Ascending aorta (tissue), 2 donors: Measurements from ENCODE around the gene THADA. TPM values are rescaled to one million over a fixed set of nuclear protein-coding genes. Genes with fewer than 3 reads are reported as not detected.
"Not testable (repeated sequence)": the region's sequence is repeated elsewhere in the genome, so short reads cannot be mapped to it uniquely, and the experiment has no call there.

Source experiments
- DNase-seq, 2 donors: peaks; one replicate each; pipeline ENCODE4 v3.0.0-alpha.2; 2019; ENCODE audit warnings: low spot score in 2 of 2
- H3K27ac ChIP-seq, 2 donors: fragments of 200-600 bp; sonication (generic); one replicate each; pipeline ENCODE4 v1.5.1; 2016 to 2017; ENCODE audit warnings: mild to moderate bottlenecking in 1 of 2
- H3K27me3 ChIP-seq: fragments of 200-600 bp; sonication (generic); one replicate; pipeline ENCODE4 v1.5.1; 2017
- H3K36me3 ChIP-seq, 2 donors: fragments of 200-600 bp; sonication (generic); one replicate each; pipeline ENCODE4 v1.5.1; 2016
- H3K4me1 ChIP-seq, 2 donors: fragments of 200-600 bp; sonication (generic); one replicate each; pipeline ENCODE4 v1.5.1; 2016 to 2017; ENCODE audit warnings: mild to moderate bottlenecking in 1 of 2
- H3K4me3 ChIP-seq, 2 donors: fragments of 200-600 bp; sonication (generic); one replicate each; pipeline ENCODE4 v1.5.1; 2016 to 2017; ENCODE audit warnings: mild to moderate bottlenecking in 1 of 2
- H3K9me3 ChIP-seq, 2 donors: fragments of 200-600 bp; sonication (generic); one replicate each; pipeline ENCODE4 v1.5.1; 2016
- intact Hi-C: fragments of 100-400 bp; cut with DNase I; formaldehyde crosslinking; loops from one replicate; pipeline ENCODE4 v1.15.1; 2023
- total RNA-seq: library from RNA; depleted of rRNA; stranded (reverse); fragments of >200 nt; gene quantifications from one replicate; pipeline ENCODE4 v1.1.0, GENCODE V29; 2016
- TF ChIP-seq, protein P1 (sequence below), 3 experiments: fragments of 200-600 bp in 2 of 3; fragments of 450-650 bp in 1 of 3; sonication (generic) in 2 of 3; IDR thresholded peaks; one replicate each; pipeline ENCODE4 v1.5.1; 2016 to 2019; ENCODE audit warnings: antibody characterized with exemption in 3 of 3, mild to moderate bottlenecking in 1 of 3, moderate library complexity in 1 of 3

Gene THADA
- total RNA-seq, 1 donor from 2014 or later, result 27.4 TPM

DNA sequence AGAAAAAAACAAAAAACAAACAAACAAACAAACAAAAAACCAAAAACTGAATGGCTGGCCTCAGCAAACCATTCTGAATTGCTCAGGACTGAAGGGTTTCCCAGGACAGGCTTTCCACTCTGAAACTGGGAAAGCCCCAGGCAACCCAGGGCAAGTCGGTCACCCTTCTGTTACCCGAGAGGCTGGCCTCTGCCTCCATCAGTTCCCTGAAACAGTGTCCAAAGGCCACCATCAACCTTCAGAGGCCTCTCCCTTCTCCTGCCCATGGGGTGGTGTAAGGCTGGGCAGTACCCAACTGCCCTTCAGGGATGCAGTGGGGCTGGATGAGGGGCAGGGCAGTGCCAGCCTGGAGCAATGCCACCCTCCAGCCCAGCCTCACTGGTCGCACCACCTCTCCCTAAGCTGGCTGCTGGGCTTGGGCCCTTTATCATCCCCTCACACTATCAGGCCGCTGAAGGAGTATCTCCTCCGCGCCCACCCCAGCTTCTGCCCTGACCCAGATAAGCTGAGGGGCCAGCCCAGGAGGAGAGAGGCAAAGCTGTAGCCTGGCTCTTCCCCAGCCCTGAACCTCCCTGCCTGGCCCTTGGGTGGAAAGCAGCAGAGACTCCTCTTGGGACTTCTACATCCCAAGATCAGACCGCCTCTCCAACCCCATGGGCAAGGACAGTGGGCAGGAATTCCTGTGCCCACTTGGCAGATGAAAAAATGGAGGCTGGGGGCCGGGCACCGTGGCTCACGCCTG is 405.4 kb downstream of the THADA start:
- intact Hi-C loops, result no loop called here
- Histone ChIP-seq H3K27ac (no peak overlapping the region), H3K9me3 (no peaks in the 10 kb centered on the region), H3K4me3 (no peak overlapping the region), H3K27me3 (no peaks in the 10 kb centered on the region), H3K36me3 (no peaks in the 10 kb centered on the region), H3K4me1 (no peaks in the 10 kb centered on the region)
- DNase-seq, result no peak
- TF ChIP-seq, protein P1, sequence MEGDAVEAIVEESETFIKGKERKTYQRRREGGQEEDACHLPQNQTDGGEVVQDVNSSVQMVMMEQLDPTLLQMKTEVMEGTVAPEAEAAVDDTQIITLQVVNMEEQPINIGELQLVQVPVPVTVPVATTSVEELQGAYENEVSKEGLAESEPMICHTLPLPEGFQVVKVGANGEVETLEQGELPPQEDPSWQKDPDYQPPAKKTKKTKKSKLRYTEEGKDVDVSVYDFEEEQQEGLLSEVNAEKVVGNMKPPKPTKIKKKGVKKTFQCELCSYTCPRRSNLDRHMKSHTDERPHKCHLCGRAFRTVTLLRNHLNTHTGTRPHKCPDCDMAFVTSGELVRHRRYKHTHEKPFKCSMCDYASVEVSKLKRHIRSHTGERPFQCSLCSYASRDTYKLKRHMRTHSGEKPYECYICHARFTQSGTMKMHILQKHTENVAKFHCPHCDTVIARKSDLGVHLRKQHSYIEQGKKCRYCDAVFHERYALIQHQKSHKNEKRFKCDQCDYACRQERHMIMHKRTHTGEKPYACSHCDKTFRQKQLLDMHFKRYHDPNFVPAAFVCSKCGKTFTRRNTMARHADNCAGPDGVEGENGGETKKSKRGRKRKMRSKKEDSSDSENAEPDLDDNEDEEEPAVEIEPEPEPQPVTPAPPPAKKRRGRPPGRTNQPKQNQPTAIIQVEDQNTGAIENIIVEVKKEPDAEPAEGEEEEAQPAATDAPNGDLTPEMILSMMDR (IDR thresholded peaks at IDR 0.05), result no peak

DNA sequence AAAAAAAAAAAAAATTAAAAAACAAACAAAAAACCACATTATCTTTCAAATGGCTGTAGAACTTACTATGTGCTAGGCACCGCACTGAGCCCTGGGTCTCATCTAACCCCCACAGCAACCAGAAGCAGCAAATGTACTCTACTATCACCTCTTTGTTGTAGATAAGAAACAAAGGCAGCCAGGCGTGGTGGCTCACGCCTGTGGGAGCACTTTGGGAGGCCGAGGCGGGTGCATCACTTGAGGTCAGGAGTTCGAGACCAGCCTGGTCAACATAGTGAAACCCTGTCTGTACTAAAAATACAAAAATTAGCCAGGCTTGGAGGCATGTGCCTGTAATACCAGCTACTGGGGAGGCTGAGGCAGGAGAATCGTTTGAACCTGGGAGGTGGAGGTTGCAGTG is 406.0 kb downstream of the THADA start:
- H3K4me3 ChIP-seq, H3K27ac ChIP-seq, intact Hi-C loops: not testable (repeated sequence)

DNA sequence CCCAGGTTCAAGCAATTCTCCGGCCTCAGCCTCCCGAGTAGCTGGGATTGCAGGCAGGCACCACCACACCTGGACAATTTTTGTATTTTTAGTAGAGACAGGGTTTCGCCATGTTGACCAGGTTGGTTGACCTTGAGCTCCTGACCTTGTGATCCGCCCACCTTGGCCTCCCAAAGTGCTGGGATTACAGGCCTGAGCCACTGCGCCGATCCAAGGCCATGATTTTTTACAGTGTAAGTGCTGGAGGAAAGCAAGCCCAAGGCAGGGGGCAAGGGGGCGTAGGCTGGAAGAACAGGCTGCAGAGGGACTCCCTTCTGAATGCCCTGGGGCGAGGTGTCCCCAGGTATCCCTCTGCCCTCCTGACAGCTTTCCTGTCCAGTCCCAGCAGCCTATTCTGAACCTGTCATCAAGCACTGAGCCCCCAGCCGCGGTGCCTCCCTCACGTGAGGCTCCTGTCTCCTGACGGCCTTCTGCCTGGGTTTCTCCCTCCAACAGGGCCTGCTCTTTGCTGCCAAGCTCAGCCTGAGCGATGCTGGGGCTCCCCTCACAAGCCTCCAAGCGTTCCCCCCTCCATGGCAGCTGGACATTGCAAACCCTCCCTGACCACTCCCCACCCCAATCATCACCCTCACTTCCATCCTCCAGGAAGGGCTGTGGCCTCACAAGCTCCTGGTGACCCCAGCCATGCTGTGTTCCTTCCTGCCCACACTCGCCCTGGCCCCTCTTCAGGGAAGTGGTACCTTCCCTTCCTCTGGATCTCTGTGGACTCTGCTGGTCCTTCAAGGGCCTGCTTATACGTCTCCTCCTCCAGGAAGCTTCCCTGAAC is 407.1 kb downstream of the THADA start:
- H3K36me3 ChIP-seq, result no peaks in the 10 kb centered on the region
- H3K4me1 ChIP-seq, result no peaks in the 10 kb centered on the region
- H3K27ac ChIP-seq, result no peak overlapping the region
- H3K9me3 ChIP-seq, result no peaks in the 10 kb centered on the region
- TF ChIP-seq, protein P1 (IDR thresholded peaks at IDR 0.05), result no peak
- no peak overlapping the region for H3K4me3 ChIP-seq
- no peak for DNase-seq
- intact Hi-C loops, result no loop called here
- H3K27me3 ChIP-seq, result no peaks in the 10 kb centered on the region

More for the DNA sequence above, 406.0 kb downstream of the THADA start:
- not testable (repeated sequence) for H3K36me3 ChIP-seq, H3K27me3 ChIP-seq, DNase-seq, H3K4me1 ChIP-seq, H3K9me3 ChIP-seq

DNA sequence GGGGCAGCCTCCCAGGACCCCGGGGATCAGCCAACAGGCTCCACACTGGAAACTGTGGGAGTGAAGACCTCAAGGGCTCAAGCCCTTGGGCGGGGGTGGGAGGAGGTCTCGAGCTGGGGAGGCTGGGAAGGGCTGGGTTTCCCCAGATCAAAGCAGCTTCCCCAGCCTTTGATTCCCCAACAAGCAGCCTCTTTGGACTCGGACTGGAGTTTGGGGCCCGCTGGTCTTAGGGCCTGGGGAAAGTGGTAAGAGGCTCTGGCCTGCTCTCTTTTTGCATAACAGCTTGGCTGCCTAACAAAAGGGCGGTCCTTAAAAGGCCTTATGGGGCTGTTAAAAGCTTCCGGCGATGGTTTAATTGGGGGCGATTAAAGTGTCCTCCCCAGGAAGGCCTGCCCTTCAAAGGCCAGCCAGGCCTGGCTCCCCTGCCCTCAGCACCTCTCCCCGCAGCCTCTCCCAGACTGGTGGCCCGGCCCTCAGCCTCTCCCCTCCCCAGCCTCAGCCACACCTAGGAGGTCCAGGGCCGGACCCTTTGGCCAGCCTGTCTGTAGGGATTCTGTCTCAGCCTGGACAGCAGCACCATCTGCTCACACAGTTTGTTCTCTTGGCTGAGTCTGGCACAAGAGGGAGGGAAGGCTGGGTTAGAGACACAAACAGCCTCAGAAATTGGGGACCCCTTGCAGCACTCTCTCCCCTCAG is 409.0 kb downstream of the THADA start:
- Histone ChIP-seq H3K4me3 (no peak overlapping the region), H3K9me3 (no peaks in the 10 kb centered on the region), H3K27ac (no peak overlapping the region), H3K4me1 (no peaks in the 10 kb centered on the region), H3K27me3 (no peaks in the 10 kb centered on the region), H3K36me3 (no peaks in the 10 kb centered on the region)
- intact Hi-C loops, result no loop called here
- TF ChIP-seq, protein P1 (IDR thresholded peaks at IDR 0.05), result no peak
- DNase-seq, result no peak

DNA sequence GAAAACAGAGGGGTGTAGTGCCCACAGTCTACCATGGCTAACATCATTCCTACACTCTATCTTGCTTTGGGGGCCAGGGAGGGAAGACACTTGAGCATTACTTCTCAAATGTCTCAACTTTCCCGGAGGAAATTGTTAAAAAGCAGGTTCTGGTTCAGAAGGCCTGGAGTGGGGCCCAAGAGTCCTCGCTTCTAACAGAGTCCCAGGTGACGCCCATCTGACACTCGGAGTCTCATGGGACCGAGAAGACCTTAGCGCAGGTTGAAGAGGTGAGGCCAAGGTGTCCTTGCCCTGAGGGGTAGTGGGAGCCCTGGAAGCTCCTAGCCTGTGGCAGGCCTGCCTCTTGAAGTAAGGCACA is 409.5 kb downstream of the THADA start:
- H3K27ac ChIP-seq, result no peak overlapping the region
- DNase-seq, result no peak
- intact Hi-C loops, result no loop called here
- H3K4me1 ChIP-seq, result no peaks in the 10 kb centered on the region
- H3K27me3 ChIP-seq, result no peaks in the 10 kb centered on the region
- H3K36me3 ChIP-seq, result no peaks in the 10 kb centered on the region
- no peaks in the 10 kb centered on the region for H3K9me3 ChIP-seq
- H3K4me3 ChIP-seq, result no peak overlapping the region
- TF ChIP-seq, protein P1 (IDR thresholded peaks at IDR 0.05), result no peak

DNA sequence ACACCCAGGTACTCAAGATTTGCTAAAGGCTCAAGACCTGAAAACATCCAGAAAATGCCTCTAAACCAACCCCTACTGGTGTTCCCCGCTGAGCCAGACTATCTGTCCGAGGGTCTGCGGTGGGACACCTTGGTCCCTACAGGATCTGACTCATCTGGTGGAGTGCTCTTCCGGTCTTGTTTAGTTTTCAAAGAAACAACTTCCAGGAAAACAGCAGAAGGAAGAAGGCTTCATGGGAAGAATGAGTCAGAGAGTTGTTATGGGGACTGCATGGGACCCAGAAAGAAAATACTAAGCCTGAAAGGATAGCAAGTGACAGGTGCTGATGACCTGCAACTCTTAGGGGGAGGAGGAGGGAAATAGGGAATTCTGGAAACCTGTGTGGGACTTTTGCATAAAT is 410.7 kb downstream of the THADA start:
- TF ChIP-seq, protein P1 (IDR thresholded peaks at IDR 0.05), result no peak
- Histone ChIP-seq H3K27me3 (no peaks in the 10 kb centered on the region), H3K4me1 (no peaks in the 10 kb centered on the region), H3K9me3 (no peaks in the 10 kb centered on the region), H3K4me3 (no peak overlapping the region), H3K36me3 (no peaks in the 10 kb centered on the region), H3K27ac (no peak overlapping the region)
- intact Hi-C loops, result no loop called here
- no peak for DNase-seq
